ENCODE results near the gene PTPN7.

DNA sequence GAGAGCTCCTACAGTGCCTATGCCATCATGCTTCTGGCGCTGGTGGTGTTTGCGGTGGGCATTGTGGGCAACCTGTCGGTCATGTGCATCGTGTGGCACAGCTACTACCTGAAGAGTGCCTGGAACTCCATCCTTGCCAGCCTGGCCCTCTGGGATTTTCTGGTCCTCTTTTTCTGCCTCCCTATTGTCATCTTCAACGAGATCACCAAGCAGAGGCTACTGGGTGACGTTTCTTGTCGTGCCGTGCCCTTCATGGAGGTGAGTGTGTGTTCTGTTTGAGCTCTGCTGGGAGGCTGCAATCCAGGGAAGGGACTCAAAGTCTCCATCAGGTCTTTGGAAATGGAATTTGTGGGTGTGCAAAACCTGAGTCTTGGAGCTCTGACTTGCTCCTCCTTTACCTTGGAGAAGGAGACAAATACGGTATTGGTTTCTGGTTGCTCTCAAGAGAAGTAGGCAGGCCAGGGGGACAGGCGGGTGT, 37.0 kb downstream of the PTPN7 start:
- TF ChIP-seq POLR2AphosphoS5 (IDR thresholded peaks at IDR 0.05) (no peak), EP300 (IDR thresholded peaks at IDR 0.05) (no peak), POLR2A (IDR thresholded peaks at IDR 0.05) (no peak)
- TF ChIP-seq, protein P1, sequence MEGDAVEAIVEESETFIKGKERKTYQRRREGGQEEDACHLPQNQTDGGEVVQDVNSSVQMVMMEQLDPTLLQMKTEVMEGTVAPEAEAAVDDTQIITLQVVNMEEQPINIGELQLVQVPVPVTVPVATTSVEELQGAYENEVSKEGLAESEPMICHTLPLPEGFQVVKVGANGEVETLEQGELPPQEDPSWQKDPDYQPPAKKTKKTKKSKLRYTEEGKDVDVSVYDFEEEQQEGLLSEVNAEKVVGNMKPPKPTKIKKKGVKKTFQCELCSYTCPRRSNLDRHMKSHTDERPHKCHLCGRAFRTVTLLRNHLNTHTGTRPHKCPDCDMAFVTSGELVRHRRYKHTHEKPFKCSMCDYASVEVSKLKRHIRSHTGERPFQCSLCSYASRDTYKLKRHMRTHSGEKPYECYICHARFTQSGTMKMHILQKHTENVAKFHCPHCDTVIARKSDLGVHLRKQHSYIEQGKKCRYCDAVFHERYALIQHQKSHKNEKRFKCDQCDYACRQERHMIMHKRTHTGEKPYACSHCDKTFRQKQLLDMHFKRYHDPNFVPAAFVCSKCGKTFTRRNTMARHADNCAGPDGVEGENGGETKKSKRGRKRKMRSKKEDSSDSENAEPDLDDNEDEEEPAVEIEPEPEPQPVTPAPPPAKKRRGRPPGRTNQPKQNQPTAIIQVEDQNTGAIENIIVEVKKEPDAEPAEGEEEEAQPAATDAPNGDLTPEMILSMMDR (IDR thresholded peaks at IDR 0.05): no peak

All from gastroesophageal sphincter (tissue), 3 donors.